SK-N-SH (cell line): Measurements from ENCODE around the gene MAN2A2. TPM values are rescaled to one million over a fixed set of nuclear protein-coding genes. Genes with fewer than 3 reads are reported as not detected.

ENCODE experiments used
- CTCF ChIA-PET: fragments of 300-600, 350-600 bp; formaldehyde crosslinking; extraction: SDS; loops from one replicate; lab custom pipeline; 2021; lab: Yijun Ruan, JAX
- POLR2A ChIA-PET: fragments of 350-600 bp; sonication (Branson Sonifier 250); formaldehyde crosslinking; extraction: SDS; loops from one replicate; lab custom pipeline; 2020; ENCODE audit warnings: antibody characterized with exemption, inconsistent platforms; lab: Yijun Ruan, JAX
- DNase-seq: peaks from one replicate; pipeline ENCODE4 v3.0.0; 2012
- H2AFZ ChIP-seq: fragments of 200-600 bp; sonication (generic); 2 replicates; pipeline ENCODE4 v1.8.1; 2016; ENCODE audit warnings: antibody characterized with exemption, mild to moderate bottlenecking, low read depth
- H3F3A ChIP-seq: fragments of 200-600 bp; sonication (generic); replicated peaks from 2 replicates; pipeline ENCODE3; 2016; ENCODE audit warnings: antibody characterized with exemption, mild to moderate bottlenecking; ENCODE audit not compliant: insufficient read depth
- H3K27ac ChIP-seq, 2 experiments: fragments of 200-500 bp in 1 of 2; fragments of 200-600 bp in 1 of 2; sonication (Bioruptor generic) in 1 of 2; sonication (generic), shearing (Covaris generic) in 1 of 2; 2 replicates each; pipeline versions ENCODE4 v1.5.1 to v1.6.1; 2014 to 2016; ENCODE audit warnings: low read depth in 2 of 2, inconsistent platforms in 1 of 2, low read length in 1 of 2, mild to moderate bottlenecking in 1 of 2, mixed read lengths in 1 of 2
- H3K27me3 ChIP-seq: fragments of 200-600 bp; sonication (generic), shearing (Covaris generic); 2 replicates; pipeline ENCODE4 v1.6.1; 2016; ENCODE audit warnings: mixed run types; ENCODE audit not compliant: insufficient read depth
- H3K36me3 ChIP-seq, 2 experiments: fragments of 200-500 bp in 1 of 2; fragments of 200-600 bp in 1 of 2; sonication (Bioruptor generic) in 1 of 2; sonication (generic) in 1 of 2; replicated peaks in 1 of 2; 2 replicates each; pipeline versions ENCODE3 to v1.5.1; 2014 to 2016; ENCODE audit warnings: low read length in 1 of 2, mild to moderate bottlenecking in 1 of 2; ENCODE audit not compliant: insufficient read depth in 2 of 2, control insufficient read depth in 1 of 2
- H3K4me1 ChIP-seq, 2 experiments: fragments of 200-500 bp in 1 of 2; fragments of 200-600 bp in 1 of 2; sonication (Bioruptor generic) in 1 of 2; sonication (generic), shearing (Covaris generic) in 1 of 2; 2 replicates each; pipeline versions ENCODE4 v1.5.1 to v1.6.1; 2014 to 2016; ENCODE audit warnings: low read depth in 1 of 2, low read length in 1 of 2, mixed run types in 1 of 2; ENCODE audit not compliant: insufficient read depth in 2 of 2, control insufficient read depth in 1 of 2
- H3K4me2 ChIP-seq: fragments of 200-600 bp; sonication (generic), shearing (Covaris generic); 2 replicates; pipeline ENCODE4 v1.6.1; 2017; ENCODE audit warnings: mixed run types
- H3K4me3 ChIP-seq, 2 experiments: fragments of 200-500 bp in 1 of 2; fragments of 200-600 bp in 1 of 2; sonication (Bioruptor generic) in 1 of 2; sonication (generic), shearing (Covaris generic) in 1 of 2; 2 replicates each; pipeline versions ENCODE4 v1.5.1 to v1.8.1; 2014 to 2016; ENCODE audit warnings: low read depth in 2 of 2, inconsistent platforms in 1 of 2, low read length in 1 of 2, mild to moderate bottlenecking in 1 of 2, mixed read lengths in 1 of 2, moderate library complexity in 1 of 2
- H3K79me2 ChIP-seq: fragments of 200-600 bp; sonication (generic); 2 replicates; pipeline ENCODE4 v1.8.1; 2017; ENCODE audit warnings: mild to moderate bottlenecking; ENCODE audit not compliant: insufficient read depth
- H3K9ac ChIP-seq: fragments of 200-600 bp; sonication (generic); 2 replicates; pipeline ENCODE4 v1.6.1; 2017; ENCODE audit warnings: mixed run types
- H3K9me2 ChIP-seq: fragments of 200-600 bp; sonication (generic); 2 replicates; pipeline ENCODE4 v1.6.1; 2017; ENCODE audit warnings: mixed run types
- H3K9me3 ChIP-seq: fragments of 200-600 bp; sonication (generic); 2 replicates; pipeline ENCODE4 v1.6.1; 2017; ENCODE audit warnings: mixed run types, mild to moderate bottlenecking, moderate library complexity
- H4K20me1 ChIP-seq: fragments of 200-600 bp; sonication (generic); 2 replicates; pipeline ENCODE4 v1.6.1; 2017; ENCODE audit warnings: mild to moderate bottlenecking, mixed run types; ENCODE audit not compliant: insufficient read depth
- ELF1 ChIP-seq: IDR thresholded peaks from 2 replicates; pipeline ENCODE4 v1.4.0; 2012
- EP300 ChIP-seq, 2 experiments: IDR thresholded peaks; 2 replicates each; pipeline versions ENCODE4 v1.4.0 to v1.6.1; 2012; ENCODE audit warnings: borderline replicate concordance in 1 of 2, low read depth in 1 of 2, low read length in 1 of 2
- EZH2phosphoT487 ChIP-seq: fragments of 200-600 bp; sonication (generic); IDR thresholded peaks from 2 replicates; pipeline ENCODE4 v1.6.1; 2017; ENCODE audit warnings: low read depth, mixed run types, mild to moderate bottlenecking, antibody characterized with exemption, moderate library complexity, borderline replicate concordance
- FOSL2 ChIP-seq: IDR thresholded peaks from 2 replicates; pipeline ENCODE4 v1.4.0; 2012; ENCODE audit warnings: low read depth, mild to moderate bottlenecking, moderate library complexity, borderline replicate concordance
- FOXJ3 ChIP-seq: sonication (generic); formaldehyde crosslinking; IDR thresholded peaks from 2 replicates; pipeline ENCODE4 v1.5.1; 2020; ENCODE audit warnings: mild to moderate bottlenecking, missing genetic modification reagents
- GABPA ChIP-seq: IDR thresholded peaks from 2 replicates; pipeline ENCODE4 v1.4.0; 2012; ENCODE audit warnings: low read depth, mild to moderate bottlenecking
- MEF2A ChIP-seq: IDR thresholded peaks from 2 replicates; pipeline ENCODE4 v1.4.0; 2012; ENCODE audit warnings: low read depth, borderline replicate concordance
- MXI1 ChIP-seq: IDR thresholded peaks from 2 replicates; pipeline ENCODE4 v1.6.1; 2012; ENCODE audit warnings: mild to moderate bottlenecking, low read depth, low read length, improper control_type of control experiment
- PBX3 ChIP-seq: IDR thresholded peaks from 2 replicates; pipeline ENCODE4; 2012
- POLR2AphosphoS5 ChIP-seq: IDR thresholded peaks from 2 replicates; pipeline ENCODE4 v1.6.1; 2012; ENCODE audit warnings: low read depth, low read length
- RAD21 ChIP-seq: IDR thresholded peaks from 2 replicates; pipeline ENCODE4 v1.6.1; 2012; ENCODE audit warnings: mild to moderate bottlenecking, low read length
- RCOR1 ChIP-seq: fragments of 150-350 bp; IDR thresholded peaks from 2 replicates; pipeline ENCODE4 v1.6.1; 2017; ENCODE audit warnings: antibody characterized with exemption, low read length
- REST ChIP-seq: IDR thresholded peaks from 2 replicates; pipeline ENCODE4 v1.6.1; 2012; ENCODE audit warnings: mild to moderate bottlenecking, low read depth, low read length, moderate library complexity
- SIN3A ChIP-seq: IDR thresholded peaks from 2 replicates; pipeline ENCODE4 v1.6.1; 2012; ENCODE audit warnings: low read depth, mild to moderate bottlenecking, low read length, moderate library complexity, borderline replicate concordance
- TAF1 ChIP-seq: IDR thresholded peaks from 2 replicates; pipeline ENCODE4 v1.6.1; 2012; ENCODE audit warnings: low read depth, mild to moderate bottlenecking, low read length, moderate library complexity, borderline replicate concordance
- WGBS: methylation state at CpG from one replicate; pipeline ENCODE4 v1.1.6; 2017; ENCODE audit warnings: low lambda C conversion rate; 5-methylcytosine and 5-hydroxymethylcytosine counted together
- polyA plus RNA-seq, 3 experiments: library from polyadenylated mRNA; depleted of rRNA; stranded (reverse); fragments of >200 nt; gene quantifications; 2 replicates each; pipeline ENCODE4 v1.2.3, GENCODE V29; 2012
- TF ChIP-seq, protein P1 (sequence below): fragments of 200-600 bp; sonication (generic); IDR thresholded peaks from 2 replicates; pipeline ENCODE4 v1.6.1; 2017; ENCODE audit warnings: antibody characterized with exemption, mild to moderate bottlenecking, moderate library complexity
- TF ChIP-seq, protein P2 (sequence below): fragments of 150-350 bp; IDR thresholded peaks from 2 replicates; pipeline ENCODE4 v1.6.1; 2016; ENCODE audit warnings: mild to moderate bottlenecking, low read depth, low read length

The MAN2A2 gene
- polyA plus RNA-seq, 1 of the 3 experiments (the other 2 are of a cell fraction), result 35.0 TPM

- Histone ChIP-seq H3K27me3 (no peaks in the 10 kb centered on the region), H4K20me1 (no peaks in the 10 kb centered on the region), H3K4me2 (no peak overlapping the region), H3K9me3 (no peaks in the 10 kb centered on the region), H3F3A (peaks cover 18% of the 10 kb centered on the region), H3K9ac (no peak overlapping the region), H3K27ac (no peak overlapping the region), H3K9me2 (no peaks in the 10 kb centered on the region), H3K4me3 (no peak overlapping the region), H3K36me3 (peaks cover 21 to 40% of the 10 kb centered on the region in 2 experiments), H3K4me1 (peaks cover 0 to 10% of the 10 kb centered on the region in 2 experiments; a peak in 1 of 4 replicates), H3K79me2 (peaks cover 33% of the 10 kb centered on the region; the same call in 1 of the 2 replicates), H2AFZ (no peak overlapping the region)
- TF ChIP-seq FOXJ3 (no peak), PBX3 (no peak), REST (no peak), SIN3A (no peak), ELF1 (no peak), TAF1 (no peak), POLR2AphosphoS5 (no peak), GABPA (no peak), MXI1 (no peak), MEF2A (no peak), EP300 (IDR thresholded peaks at IDR 0.05; ENCODE audit: borderline replicate concordance in 1 of 2, low read depth in 1 of 2, low read length in 1 of 2) (no peak), EZH2phosphoT487 (no peak), FOSL2 (no peak), RAD21 (no peak), RCOR1 (no peak)
- TF ChIP-seq, protein P1, sequence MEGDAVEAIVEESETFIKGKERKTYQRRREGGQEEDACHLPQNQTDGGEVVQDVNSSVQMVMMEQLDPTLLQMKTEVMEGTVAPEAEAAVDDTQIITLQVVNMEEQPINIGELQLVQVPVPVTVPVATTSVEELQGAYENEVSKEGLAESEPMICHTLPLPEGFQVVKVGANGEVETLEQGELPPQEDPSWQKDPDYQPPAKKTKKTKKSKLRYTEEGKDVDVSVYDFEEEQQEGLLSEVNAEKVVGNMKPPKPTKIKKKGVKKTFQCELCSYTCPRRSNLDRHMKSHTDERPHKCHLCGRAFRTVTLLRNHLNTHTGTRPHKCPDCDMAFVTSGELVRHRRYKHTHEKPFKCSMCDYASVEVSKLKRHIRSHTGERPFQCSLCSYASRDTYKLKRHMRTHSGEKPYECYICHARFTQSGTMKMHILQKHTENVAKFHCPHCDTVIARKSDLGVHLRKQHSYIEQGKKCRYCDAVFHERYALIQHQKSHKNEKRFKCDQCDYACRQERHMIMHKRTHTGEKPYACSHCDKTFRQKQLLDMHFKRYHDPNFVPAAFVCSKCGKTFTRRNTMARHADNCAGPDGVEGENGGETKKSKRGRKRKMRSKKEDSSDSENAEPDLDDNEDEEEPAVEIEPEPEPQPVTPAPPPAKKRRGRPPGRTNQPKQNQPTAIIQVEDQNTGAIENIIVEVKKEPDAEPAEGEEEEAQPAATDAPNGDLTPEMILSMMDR, result no peak
- TF ChIP-seq, protein P2, sequence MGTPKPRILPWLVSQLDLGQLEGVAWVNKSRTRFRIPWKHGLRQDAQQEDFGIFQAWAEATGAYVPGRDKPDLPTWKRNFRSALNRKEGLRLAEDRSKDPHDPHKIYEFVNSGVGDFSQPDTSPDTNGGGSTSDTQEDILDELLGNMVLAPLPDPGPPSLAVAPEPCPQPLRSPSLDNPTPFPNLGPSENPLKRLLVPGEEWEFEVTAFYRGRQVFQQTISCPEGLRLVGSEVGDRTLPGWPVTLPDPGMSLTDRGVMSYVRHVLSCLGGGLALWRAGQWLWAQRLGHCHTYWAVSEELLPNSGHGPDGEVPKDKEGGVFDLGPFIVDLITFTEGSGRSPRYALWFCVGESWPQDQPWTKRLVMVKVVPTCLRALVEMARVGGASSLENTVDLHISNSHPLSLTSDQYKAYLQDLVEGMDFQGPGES, result no peak
- WGBS, result 88% methylated on average over 4 of the region's 4 CpGs
- no peak for DNase-seq
- ChIA-PET CTCF (interaction anchor here (1.5 to 10.8 kb wide), 2 partner anchors 17 to 90 kb away, joined by 5 to 186 read pairs; no protein-coding TSS in a partner anchor), POLR2A (no interaction called here)
Observed at GRCh38 chr15:90962021-90962420, 58.9 kb downstream of the MAN2A2 start.
